Adipocyte (in vitro differentiated cells): ENCODE results near the gene SPG21.

ENCODE experiments used
- DNase-seq: peaks from one replicate; pipeline ENCODE4 v3.0.0-alpha.2; 2015; ENCODE audit warnings: low read depth
- H3K27me3 ChIP-seq: replicated peaks from 2 replicates; pipeline ENCODE4 v1.7.0; 2013; ENCODE audit warnings: mild to moderate bottlenecking, low read length, moderate library complexity; ENCODE audit not compliant: control insufficient read depth, insufficient read depth
- H3K36me3 ChIP-seq: 2 replicates; pipeline ENCODE4 v1.7.0; 2013; ENCODE audit warnings: low read length, mild to moderate bottlenecking, moderate library complexity; ENCODE audit not compliant: control insufficient read depth, insufficient read depth, severe bottlenecking
- H3K4me1 ChIP-seq: 2 replicates; pipeline ENCODE4 v1.7.0; 2013; ENCODE audit warnings: mild to moderate bottlenecking, low read length, moderate library complexity; ENCODE audit not compliant: control insufficient read depth, insufficient read depth
- H3K4me3 ChIP-seq: 2 replicates; pipeline ENCODE4 v1.7.0; 2013; ENCODE audit warnings: mild to moderate bottlenecking, low read length, moderate library complexity
- H3K9ac ChIP-seq: 2 replicates; pipeline ENCODE4 v1.7.0; 2013; ENCODE audit warnings: mild to moderate bottlenecking, low read length, moderate library complexity
- H3K9me3 ChIP-seq: 2 replicates; pipeline ENCODE4 v1.7.0; 2013; ENCODE audit warnings: mild to moderate bottlenecking, low read length, moderate library complexity; ENCODE audit not compliant: control insufficient read depth

Gene SPG21

GRCh38 chr15:64960153-64960552 lies 29.6 kb downstream of the SPG21 start:
- Histone ChIP-seq H3K4me3 (no peak overlapping the region), H3K4me1 (no peaks in the 10 kb centered on the region), H3K36me3 (peaks cover 93% of the 10 kb centered on the region), H3K27me3 (no peaks in the 10 kb centered on the region), H3K9me3 (no peaks in the 10 kb centered on the region), H3K9ac (no peak overlapping the region)
- DNase-seq = no peak

GRCh38 chr15:64959128-64959527 lies 30.6 kb downstream of the SPG21 start:
- Histone ChIP-seq H3K9me3 (no peaks in the 10 kb centered on the region), H3K36me3 (peaks cover 85% of the 10 kb centered on the region)

GRCh38 chr15:64954395-64954794 lies 35.3 kb downstream of the SPG21 start:
- H3K9me3 ChIP-seq = no peaks in the 10 kb centered on the region
- H3K36me3 ChIP-seq = peaks cover 38% of the 10 kb centered on the region
- no peak overlapping the region for H3K9ac ChIP-seq
- no peak for DNase-seq
- no peaks in the 10 kb centered on the region for H3K27me3 ChIP-seq
- H3K4me1 ChIP-seq = peaks cover 5% of the 10 kb centered on the region
- no peak overlapping the region for H3K4me3 ChIP-seq

More at GRCh38 chr15:64959128-64959527, 30.6 kb downstream of the SPG21 start:
- no peaks in the 10 kb centered on the region for H3K4me1 ChIP-seq
- H3K9ac ChIP-seq = no peak overlapping the region
- DNase-seq = no peak
- H3K27me3 ChIP-seq = no peaks in the 10 kb centered on the region
- no peak overlapping the region for H3K4me3 ChIP-seq

GRCh38 chr15:64951777-64952418 lies 37.8 kb downstream of the SPG21 start:
- H3K9ac ChIP-seq = no peak overlapping the region
- no peaks in the 10 kb centered on the region for H3K27me3 ChIP-seq
- no peaks in the 10 kb centered on the region for H3K9me3 ChIP-seq
- DNase-seq = no peak
- H3K36me3 ChIP-seq = peaks cover 16% of the 10 kb centered on the region
- peaks cover 7% of the 10 kb centered on the region for H3K4me1 ChIP-seq
- H3K4me3 ChIP-seq = no peak overlapping the region

GRCh38 chr15:64950888-64951287 lies 38.8 kb downstream of the SPG21 start:
- H3K9ac ChIP-seq = no peak overlapping the region
- no peak for DNase-seq
- H3K36me3 ChIP-seq = peaks cover 8% of the 10 kb centered on the region
- peaks cover 9% of the 10 kb centered on the region for H3K4me1 ChIP-seq
- no peaks in the 10 kb centered on the region for H3K27me3 ChIP-seq
- H3K4me3 ChIP-seq = no peak overlapping the region
- H3K9me3 ChIP-seq = no peaks in the 10 kb centered on the region

GRCh38 chr15:64949383-64950186 lies 40.1 kb downstream of the SPG21 start:
- no peak overlapping the region for H3K9ac ChIP-seq
- no peaks in the 10 kb centered on the region for H3K9me3 ChIP-seq
- DNase-seq = no peak
- no peaks in the 10 kb centered on the region for H3K36me3 ChIP-seq
- peaks cover 9% of the 10 kb centered on the region for H3K4me1 ChIP-seq
- no peak overlapping the region for H3K4me3 ChIP-seq
- no peaks in the 10 kb centered on the region for H3K27me3 ChIP-seq

- DNase-seq = no peak
- H3K9ac ChIP-seq = no peak overlapping the region
- no peak overlapping the region for H3K4me3 ChIP-seq
- H3K27me3 ChIP-seq = no peaks in the 10 kb centered on the region
- H3K9me3 ChIP-seq = no peaks in the 10 kb centered on the region
- peaks cover 9% of the 10 kb centered on the region for H3K4me1 ChIP-seq
- H3K36me3 ChIP-seq = no peaks in the 10 kb centered on the region
Measured at GRCh38 chr15:64948916-64949315, 40.8 kb downstream of the SPG21 start.

GRCh38 chr15:64947211-64947610 lies 42.5 kb downstream of the SPG21 start:
- no peak for DNase-seq
- H3K27me3 ChIP-seq = no peaks in the 10 kb centered on the region
- no peak overlapping the region for H3K4me3 ChIP-seq
- no peak overlapping the region for H3K9ac ChIP-seq
- H3K9me3 ChIP-seq = no peaks in the 10 kb centered on the region
- H3K36me3 ChIP-seq = no peaks in the 10 kb centered on the region
- peaks cover 25% of the 10 kb centered on the region for H3K4me1 ChIP-seq

GRCh38 chr15:64944961-64945360 lies 44.8 kb downstream of the SPG21 start:
- Histone ChIP-seq H3K9ac (no peak overlapping the region), H3K9me3 (no peaks in the 10 kb centered on the region), H3K4me1 (peaks cover 27% of the 10 kb centered on the region), H3K36me3 (no peaks in the 10 kb centered on the region), H3K4me3 (no peak overlapping the region), H3K27me3 (no peaks in the 10 kb centered on the region)
- DNase-seq = no peak

- Histone ChIP-seq H3K9ac (peak overlapping the region; percentile 68), H3K9me3 (no peaks in the 10 kb centered on the region), H3K4me1 (peaks cover 24% of the 10 kb centered on the region), H3K36me3 (no peaks in the 10 kb centered on the region), H3K27me3 (no peaks in the 10 kb centered on the region), H3K4me3 (no peak overlapping the region)
- DNase-seq = no peak
Measured at GRCh38 chr15:64943512-64944225, 46.0 kb downstream of the SPG21 start.

- Histone ChIP-seq H3K9ac (peak overlapping the region; percentile 68), H3K36me3 (no peaks in the 10 kb centered on the region), H3K4me1 (peaks cover 24% of the 10 kb centered on the region), H3K27me3 (no peaks in the 10 kb centered on the region), H3K4me3 (no peak overlapping the region), H3K9me3 (no peaks in the 10 kb centered on the region)
- DNase-seq = no peak
Measured at GRCh38 chr15:64942356-64942755, 47.4 kb downstream of the SPG21 start.
